GM12878 (cell line): ENCODE data around the gene NELL1. TPM values are rescaled to one million over a fixed set of nuclear protein-coding genes. Genes with fewer than 3 reads are reported as not detected.

Experiments used
- ATAC-seq: fragments of 200-7000 bp; cut with Tn5 transposase; 3 replicates; pipeline ENCODE4 v1.9.1; 2020; ENCODE audit warnings: mild to moderate bottlenecking, moderate library complexity
- BruUV-seq: library from RNA; stranded (reverse); fragments of 400-500 nt; replicated peaks from 2 replicates; lab custom pipeline; 2021; lab: Mats Ljungman, UMichigan
- CTCF ChIA-PET: fragments of 300-600 bp; sonication (Branson Sonifier 250); formaldehyde crosslinking; extraction: SDS; loops from one replicate; lab custom pipeline; 2021; ENCODE audit warnings: inconsistent platforms; lab: Yijun Ruan, JAX
- POLR2A ChIA-PET: fragments of 350-600 bp; formaldehyde crosslinking; extraction: SDS; loops from one replicate; lab custom pipeline; 2021; ENCODE audit warnings: inconsistent platforms; lab: Charles Lee
- RAD21 ChIA-PET: fragments of 300-600 bp; sonication (Branson Sonifier 250); formaldehyde crosslinking; loops from one replicate; lab custom pipeline; 2023; ENCODE audit warnings: antibody characterized with exemption; ENCODE audit not compliant: unreplicated experiment; lab: Charles Lee
- SMC1A ChIA-PET: fragments of 300-600 bp; sonication (Branson Sonifier 250); formaldehyde crosslinking; loops from one replicate; lab custom pipeline; 2023; ENCODE audit not compliant: unreplicated experiment, uncharacterized antibody; lab: Charles Lee
- DNase-seq: peaks from one replicate; pipeline ENCODE4 v3.0.0-alpha.2; 2011; ENCODE audit warnings: low read depth, low spot score
- FAIRE-seq: peaks from 3 replicates; lab custom pipeline; 2011; peaks lifted over from hg19 to GRCh38; lab: Jason Lieb, UNC
- H2AFZ ChIP-seq: 2 replicates; pipeline ENCODE4 v1.6.0; 2011; ENCODE audit warnings: low read depth, low read length, control low read depth; ENCODE audit not compliant: control insufficient read depth
- H3K27ac ChIP-seq: 2 replicates; pipeline ENCODE4 v1.5.1; 2011; ENCODE audit warnings: control low read depth; ENCODE audit not compliant: control insufficient read depth, insufficient read depth
- H3K27me3 ChIP-seq, 2 experiments: replicated peaks in 1 of 2; 2 replicates each; pipeline versions ENCODE4 v1.6.0 to v1.6.1; 2011; ENCODE audit warnings: low read length in 1 of 2; ENCODE audit not compliant: control insufficient read depth in 2 of 2, insufficient read depth in 2 of 2
- H3K36me3 ChIP-seq, 2 experiments: 2 replicates each; pipeline ENCODE4 v1.5.1; 2011; ENCODE audit warnings: low read length in 1 of 2; ENCODE audit not compliant: control insufficient read depth in 2 of 2, insufficient read depth in 2 of 2
- H3K4me1 ChIP-seq: 2 replicates; pipeline ENCODE4 v1.6.1; 2011; ENCODE audit warnings: mild to moderate bottlenecking, low read length, moderate library complexity, mixed read lengths; ENCODE audit not compliant: control insufficient read depth, insufficient read depth
- H3K4me2 ChIP-seq: 2 replicates; pipeline ENCODE4 v1.6.0; 2011; ENCODE audit warnings: control low read depth; ENCODE audit not compliant: control insufficient read depth, insufficient read depth
- H3K4me3 ChIP-seq: fragments of 200-600 bp; sonication (generic); 2 replicates; pipeline ENCODE4 v1.5.1; 2016
- H3K79me2 ChIP-seq: 2 replicates; pipeline ENCODE4 v1.6.0; 2011; ENCODE audit warnings: low read length; ENCODE audit not compliant: control insufficient read depth, insufficient read depth
- H3K9ac ChIP-seq: 2 replicates; pipeline ENCODE4 v1.8.0; 2011; ENCODE audit warnings: low read length, control low read depth, mixed read lengths; ENCODE audit not compliant: control insufficient read depth, insufficient read depth
- H3K9me3 ChIP-seq: replicated peaks from 3 replicates; pipeline ENCODE4 v1.5.1; 2011; ENCODE audit warnings: mild to moderate bottlenecking, low read length; ENCODE audit not compliant: control insufficient read depth, insufficient read depth
- H4K20me1 ChIP-seq: 2 replicates; pipeline ENCODE4 v1.6.0; 2011; ENCODE audit not compliant: control insufficient read depth, insufficient read depth
- BCL11A ChIP-seq: IDR thresholded peaks from 2 replicates; pipeline ENCODE4 v1.6.1; 2011; ENCODE audit warnings: low read depth, low read length
- BHLHE40 ChIP-seq, 2 experiments: fragments of 450-650 bp in 1 of 2; IDR thresholded peaks; 2 replicates each; pipeline ENCODE4 v1.6.1; 2011 to 2017; ENCODE audit warnings: low read depth in 2 of 2, borderline replicate concordance in 1 of 2, improper control_type of control experiment in 1 of 2, low read length in 1 of 2, mild to moderate bottlenecking in 1 of 2
- DPF2 ChIP-seq: fragments of 450-650 bp; IDR thresholded peaks from 2 replicates; pipeline ENCODE4 v1.6.1; 2017; ENCODE audit warnings: mild to moderate bottlenecking
- EP300 ChIP-seq, 2 experiments: fragments of 150-350 bp in 1 of 2; IDR thresholded peaks; 2 replicates each; pipeline ENCODE4 v1.6.1; 2011 to 2012; ENCODE audit warnings: low read depth in 2 of 2, low read length in 2 of 2, borderline replicate concordance in 1 of 2, improper control_type of control experiment in 1 of 2, inconsistent platforms in 1 of 2; ENCODE audit not compliant: control insufficient read depth in 1 of 2
- IKZF1 ChIP-seq: fragments of 450-650 bp; conservative IDR thresholded peaks from 2 replicates; pipeline ENCODE4 v1.6.1; 2017; ENCODE audit warnings: antibody characterized with exemption, mild to moderate bottlenecking
- IKZF2 ChIP-seq, 2 experiments: fragments of 450-650 bp; IDR thresholded peaks; 2 replicates each; pipeline ENCODE4 v1.6.1; 2017; ENCODE audit warnings: mild to moderate bottlenecking in 2 of 2, moderate library complexity in 2 of 2
- MLLT1 ChIP-seq: fragments of 450-650 bp; IDR thresholded peaks from 2 replicates; pipeline ENCODE4 v1.6.1; 2016; ENCODE audit warnings: mild to moderate bottlenecking
- MTA2 ChIP-seq: fragments of 450-650 bp; IDR thresholded peaks from 2 replicates; pipeline ENCODE4 v1.6.1; 2016; ENCODE audit warnings: low read depth, mild to moderate bottlenecking, moderate library complexity
- NRF1 ChIP-seq: conservative IDR thresholded peaks from 2 replicates; pipeline ENCODE4 v1.6.1; 2011; ENCODE audit warnings: mild to moderate bottlenecking, low read depth, low read length, improper control_type of control experiment
- PBX3 ChIP-seq: IDR thresholded peaks from 2 replicates; pipeline ENCODE4 v1.6.1; 2011; ENCODE audit warnings: mild to moderate bottlenecking, low read depth, low read length, moderate library complexity; ENCODE audit not compliant: insufficient replicate concordance
- PKNOX1 ChIP-seq: fragments of 450-650 bp; IDR thresholded peaks from 2 replicates; pipeline ENCODE4 v1.6.1; 2016; ENCODE audit warnings: mild to moderate bottlenecking
- SPI1 ChIP-seq: IDR thresholded peaks from 2 replicates; pipeline ENCODE4 v1.6.1; 2011; ENCODE audit warnings: low read depth, mild to moderate bottlenecking, low read length, moderate library complexity, borderline replicate concordance; ENCODE audit not compliant: insufficient read depth
- SREBF1 ChIP-seq: IDR thresholded peaks from 2 replicates; pipeline ENCODE4 v1.6.1; 2012; ENCODE audit warnings: mild to moderate bottlenecking, low read length
- ZBTB4 ChIP-seq: fragments of 450-650 bp; formaldehyde crosslinking; IDR thresholded peaks from 2 replicates; pipeline ENCODE4 v1.4.0; 2022; ENCODE audit warnings: mild to moderate bottlenecking, moderate library complexity
- WGBS: methylation state at CpG from one replicate; pipeline ENCODE4 v1.1.6; 2016; ENCODE audit warnings: low lambda C conversion rate; ENCODE audit not compliant: insufficient replicate concordance, insufficient coverage; ENCODE audit errors: missing lambda C conversion rate; 5-methylcytosine and 5-hydroxymethylcytosine counted together
- in situ Hi-C: fragments of 300-500 bp; cut with MboI; formaldehyde crosslinking; loops from 9 replicates; pipeline ENCODE4 v1.14.3; 2018; ENCODE audit warnings: mixed read lengths
- intact Hi-C: fragments of 100-400 bp; cut with micrococcal nuclease; formaldehyde crosslinking; loops from one replicate; pipeline ENCODE4 v1.14.2; 2022; ENCODE audit not compliant: unreplicated experiment
- polyA plus RNA-seq, 11 experiments: library from polyadenylated mRNA; depleted of rRNA in 4 of 11; unstranded in 6 of 11; stranded (reverse) in 5 of 11; fragments of >200 nt; fragmentation: Nextera tagmentation in 4 of 11; fragmentation: Illumina TruSeq in 1 of 11; extraction: Ambion mirVana in 4 of 11; extraction: Trizol in 1 of 11; gene quantifications; 1 replicate in 1 of 11; 2 replicates in 10 of 11; pipeline versions ENCODE4 v1.2.1 to v1.2.3, GENCODE V29; 2011 to 2016; ENCODE audit warnings: inconsistent platforms in 2 of 11, missing spikeins in 2 of 11, low read depth in 1 of 11
- total RNA-seq, 4 experiments: library from RNA; depleted of rRNA in 3 of 4; stranded (reverse); fragments of >200 nt in 3 of 4; fragmentation: Illumina TruSeq in 1 of 4; extraction: Trizol in 1 of 4; gene quantifications; 2 replicates each; pipeline versions ENCODE4 v1.2.1 to v1.2.3, GENCODE V29; 2013 to 2021

Gene NELL1
- total and polyA plus RNA-seq, 10 of the 15 experiments (the other 5 are each of a cell fraction or from before 2014, with no cell fraction given), result 0.02 to 0.12 TPM; not detected in 8

GRCh38 chr11:21465920-21466319, 796.5 kb downstream of the NELL1 start:
- Histone ChIP-seq H4K20me1 (no peaks in the 10 kb centered on the region), H3K4me2 (no peak overlapping the region), H3K27me3 (no peaks in the 10 kb centered on the region), H3K4me1 (no peaks in the 10 kb centered on the region), H2AFZ (no peak overlapping the region), H3K27ac (no peak overlapping the region), H3K9ac (no peak overlapping the region), H3K4me3 (no peak overlapping the region), H3K9me3 (no peaks in the 10 kb centered on the region), H3K79me2 (no peaks in the 10 kb centered on the region), H3K36me3 (no peaks in the 10 kb centered on the region)
- ChIA-PET POLR2A (no interaction called here), RAD21 (interaction anchor here (1.0 to 1.5 kb wide), 3 partner anchors 9 to 261 kb away, joined by 3 to 6 read pairs (median 4); no protein-coding TSS in a partner anchor), CTCF (interaction anchor here (0.7 to 1.7 kb wide), 3 partner anchors 15 to 142 kb away, joined by 3 to 4 read pairs (median 3); no protein-coding TSS in a partner anchor), SMC1A (interaction anchor here (0.6 to 2.4 kb wide), 5 partner anchors 8 to 82 kb away, joined by 3 to 6 read pairs (median 3); no protein-coding TSS in a partner anchor)
- intact Hi-C loops (no loop called here), in situ Hi-C loops (no loop called here)
- BruUV-seq, result no TSS peak
- 24% methylated on average over 4 of the region's 4 CpGs for WGBS
- TF ChIP-seq IKZF2 (IDR thresholded peaks at IDR 0.05), result peak; percentile 23 to 45; a peak in 2 of 4 replicates
- TF ChIP-seq EP300 (IDR thresholded peaks at IDR 0.05; ENCODE audit: borderline replicate concordance in 1 of 2, control insufficient read depth in 1 of 2, low read depth in 2 of 2, low read length in 2 of 2), result peak in 1 of 2 experiments; percentile 14; a peak in 1 of 4 replicates
- TF ChIP-seq NRF1, result no peak
- peak; percentile 35; the same call in 1 of the 2 replicates for TF ChIP-seq BCL11A
- peak in 1 of 2 experiments; percentile 24; a peak in 1 of 4 replicates for TF ChIP-seq BHLHE40 (IDR thresholded peaks at IDR 0.05; ENCODE audit: borderline replicate concordance in 1 of 2, low read depth in 2 of 2, low read length in 1 of 2)
- peak; percentile 58; the same call in 1 of the 2 replicates for TF ChIP-seq MLLT1
- no peak for TF ChIP-seq SREBF1
- peak; percentile 47 for TF ChIP-seq DPF2
- no peak for TF ChIP-seq PBX3
- TF ChIP-seq ZBTB4 (CRISPR knock-in tag), result no peak
- peak; percentile 77 for TF ChIP-seq MTA2
- peak; percentile 26; the same call in 1 of the 2 replicates for TF ChIP-seq IKZF1
- TF ChIP-seq PKNOX1, result no peak
- peak; percentile 63; the same call in 1 of the 2 replicates for TF ChIP-seq SPI1
- FAIRE-seq (no peak), DNase-seq (no peak), ATAC-seq (peak; percentile 72)
